ENCODE results near the gene KIN. TPM values are rescaled to one million over a fixed set of nuclear protein-coding genes. Genes with fewer than 3 reads are reported as not detected.
"Not testable (repeated sequence)": the region's sequence is repeated elsewhere in the genome, so short reads cannot be mapped to it uniquely, and the experiment has no call there.

Gene KIN
- total RNA-seq, 1 donor from 2014 or later: 4.1 TPM

DNA sequence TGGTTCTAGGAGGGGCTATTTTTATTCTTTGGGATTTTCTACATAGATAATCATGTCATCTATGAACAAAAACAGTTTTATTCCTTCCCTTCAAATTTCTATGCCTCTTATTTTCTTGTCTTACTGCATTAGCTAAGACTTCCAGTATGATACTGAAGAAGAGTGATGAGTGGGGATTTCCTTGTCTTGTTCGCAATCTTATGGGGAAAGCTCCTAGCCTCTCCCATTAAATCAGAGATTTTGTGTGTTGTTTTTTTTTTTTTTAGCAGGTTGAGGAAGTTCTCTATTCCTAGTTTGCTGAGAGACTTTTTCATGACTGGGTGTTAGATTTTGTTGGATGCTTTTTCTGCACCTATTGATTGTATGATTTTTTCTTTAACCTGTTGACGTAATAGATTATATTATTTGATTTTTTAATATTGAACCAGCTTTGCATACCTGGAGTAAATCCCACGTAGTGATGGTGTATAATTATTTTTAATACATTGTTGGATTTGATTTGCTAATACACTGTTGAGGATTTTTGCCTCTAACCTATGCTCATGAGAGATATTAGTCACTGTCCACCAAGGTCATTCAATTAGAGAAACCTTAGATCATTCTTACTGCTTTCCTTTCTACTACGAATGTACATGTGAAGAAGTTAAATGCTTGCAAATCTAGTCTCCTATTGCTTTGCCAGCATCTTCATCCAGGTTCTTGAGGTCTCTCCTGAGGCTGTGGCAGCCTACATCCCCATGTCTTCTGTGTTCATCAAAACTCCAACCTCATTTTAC lies 6.6 kb upstream of the KIN start:
- no peak for DNase-seq (ENCODE audit: low read depth in 2 of 2)

DNA sequence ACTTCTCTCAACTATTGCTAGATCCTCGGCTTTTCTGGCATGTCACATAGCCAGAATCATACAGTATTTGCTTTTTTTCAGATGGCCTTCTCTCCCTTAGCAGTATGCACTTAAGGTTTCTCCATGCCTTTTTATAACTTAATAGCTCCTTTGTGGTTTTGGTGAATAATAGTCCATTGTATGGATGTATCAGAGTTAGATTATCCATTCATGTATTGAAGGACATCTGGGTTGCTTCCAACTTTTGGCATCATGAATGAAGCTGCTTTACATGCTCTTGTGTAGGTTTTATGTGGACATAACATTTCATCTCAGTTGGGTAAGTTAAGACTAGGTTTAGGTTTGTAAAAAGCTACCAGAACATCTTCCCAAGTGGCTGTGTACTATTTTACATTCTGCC lies 4.7 kb upstream of the KIN start:
- no peak for DNase-seq (ENCODE audit: low read depth in 2 of 2)

DNA sequence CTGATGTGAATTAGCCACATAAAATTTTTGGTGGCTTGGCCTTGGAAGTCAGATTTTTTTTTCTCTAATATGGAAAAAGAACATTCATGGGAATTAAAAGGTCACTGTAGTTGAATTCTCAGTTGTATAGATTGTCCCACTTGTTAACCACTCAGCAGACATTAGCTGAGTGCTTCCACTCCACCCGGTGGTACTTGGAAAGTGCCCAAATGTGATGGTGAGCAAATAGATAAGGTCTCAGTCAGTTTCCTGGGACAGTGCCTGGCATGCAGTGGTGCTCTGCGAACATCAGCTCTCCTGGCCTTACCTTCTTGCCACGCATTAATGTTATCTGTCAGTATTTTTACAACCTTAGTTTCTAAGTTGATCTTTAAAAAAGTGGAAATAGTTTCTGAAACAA lies 1.6 kb upstream of the KIN start:
- DNase-seq (ENCODE audit: low read depth in 2 of 2): peak in 1 of 2 donors; percentile 5

DNA sequence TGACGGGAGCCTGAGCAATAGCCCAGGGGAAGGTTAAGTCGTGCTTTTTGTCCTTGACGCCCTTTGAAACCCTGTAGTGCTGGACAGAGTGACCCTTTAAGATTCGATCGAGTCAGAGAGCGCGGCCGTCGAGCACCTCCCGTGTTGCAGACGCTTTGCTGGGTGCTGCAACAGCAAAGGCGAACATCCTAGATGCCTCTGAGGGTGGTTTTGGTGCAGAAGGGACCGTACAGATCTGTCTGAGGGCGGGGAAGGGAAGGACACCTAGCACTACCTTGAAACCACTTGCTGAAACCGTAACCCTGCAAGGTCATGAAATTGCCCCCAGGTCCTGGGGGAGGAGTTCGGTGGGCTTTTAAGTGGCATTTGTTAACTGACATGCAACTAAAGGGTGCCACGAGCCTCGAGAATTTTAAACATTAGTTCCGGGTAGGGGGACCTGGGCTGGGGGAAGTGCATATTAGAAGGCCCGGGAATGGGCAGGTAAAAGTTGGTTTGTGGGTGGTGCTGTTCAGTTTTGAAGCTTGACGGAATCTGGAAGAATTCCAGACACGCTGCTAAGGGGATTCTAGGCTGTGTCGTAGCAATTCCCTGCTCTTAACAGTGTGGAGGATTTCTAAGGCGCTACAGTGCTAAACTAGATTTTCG lies 970 bp upstream of the KIN start:
- peak in 1 of 2 donors; percentile 29 for DNase-seq (ENCODE audit: low read depth in 2 of 2)

DNA sequence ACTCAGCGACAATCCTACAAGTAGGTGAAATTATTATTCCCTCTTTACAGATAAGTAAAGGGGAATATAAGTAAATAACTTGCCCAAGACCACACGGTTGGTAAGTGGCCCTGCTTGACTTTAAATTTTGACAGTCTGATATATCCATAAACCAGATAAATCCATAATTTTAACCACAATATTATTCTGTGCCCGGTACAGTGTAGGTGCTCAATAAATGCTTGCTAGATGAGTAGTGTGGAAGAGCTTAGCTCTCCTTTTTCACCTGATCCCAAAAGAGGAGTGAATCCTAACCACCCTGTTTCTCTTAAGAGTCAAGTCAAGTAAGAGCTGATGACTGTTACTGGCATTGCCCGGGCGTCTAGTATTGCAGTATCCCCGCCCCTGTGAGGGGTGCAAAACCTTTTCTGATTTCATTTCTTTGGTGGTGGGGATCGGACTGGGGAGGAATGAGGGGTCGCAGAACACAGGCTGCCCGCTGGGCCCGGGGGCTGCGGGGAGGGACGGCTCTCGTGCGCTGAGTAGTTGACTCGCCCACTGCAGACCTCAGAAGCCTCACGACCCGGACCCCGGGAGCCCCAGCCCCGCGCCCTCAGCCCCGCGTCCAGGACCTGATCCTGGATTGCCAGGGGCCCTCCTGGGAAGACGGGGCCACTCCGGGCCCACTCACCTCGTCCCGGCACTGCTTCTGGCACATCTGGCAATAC lies 490 bp downstream of the KIN start:
- DNase-seq (ENCODE audit: low read depth in 2 of 2): peak in 1 of 2 donors; percentile 15

DNA sequence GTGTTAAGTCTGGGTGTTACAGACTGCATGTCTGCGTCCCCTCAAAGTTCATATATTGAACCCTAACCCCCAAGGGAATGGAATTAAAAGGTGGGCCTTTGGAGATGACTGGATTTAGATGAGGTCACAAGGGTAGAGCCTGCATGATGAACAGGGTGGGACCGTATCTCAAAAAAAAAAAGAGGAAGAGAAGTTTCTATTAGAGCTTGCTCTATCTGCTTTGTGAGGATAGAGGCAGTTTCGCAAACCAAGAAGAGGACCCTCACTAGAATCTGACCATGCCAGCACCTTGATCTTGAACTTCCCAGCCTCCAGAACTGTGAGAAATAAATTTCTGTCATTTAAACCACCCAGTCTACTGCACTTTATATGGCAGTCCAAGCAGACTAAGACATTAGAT lies 1.4 kb downstream of the KIN start:
- DNase-seq (ENCODE audit: low read depth in 2 of 2): no peak

DNA sequence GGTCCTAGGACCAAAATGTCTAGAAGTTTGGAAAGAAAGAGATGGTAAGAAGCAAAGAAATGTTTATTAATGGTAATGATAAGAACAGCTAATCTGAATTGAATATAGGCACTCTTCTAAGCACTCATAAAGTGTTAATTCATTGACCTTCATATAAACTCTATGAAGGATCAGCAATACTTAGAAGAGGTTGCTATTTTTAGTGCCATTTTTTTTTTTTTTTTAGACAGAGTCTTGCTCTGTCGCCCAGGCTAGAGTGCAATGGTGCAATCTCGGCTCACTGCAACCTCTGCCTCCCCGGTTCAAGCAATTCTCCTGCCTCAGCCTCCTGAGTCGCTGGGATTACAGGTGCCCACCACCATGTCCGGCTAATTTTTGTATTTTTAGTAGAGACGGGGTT lies 5.6 kb downstream of the KIN start:
- DNase-seq (ENCODE audit: low read depth in 2 of 2): not testable (repeated sequence)

DNA sequence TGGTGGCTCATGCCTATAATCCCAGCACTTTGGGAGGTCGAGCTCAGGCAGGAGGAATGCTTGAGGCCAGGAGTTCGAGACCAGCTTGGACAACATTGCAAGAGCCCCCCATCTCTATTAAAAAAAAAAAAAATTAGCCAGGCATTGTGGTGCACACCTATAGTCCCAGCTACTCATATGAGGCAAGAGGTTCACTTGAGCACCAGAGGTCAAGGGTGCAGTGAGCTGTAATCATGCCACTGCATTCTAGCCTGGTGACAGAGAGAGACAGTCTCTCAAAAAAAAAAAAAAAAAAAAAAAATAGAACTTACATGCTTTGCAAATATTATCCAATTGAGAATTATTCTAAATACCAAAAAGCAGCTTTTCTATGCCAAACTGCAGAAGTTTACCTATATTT lies 11.0 kb downstream of the KIN start:
- DNase-seq (ENCODE audit: low read depth in 2 of 2): no peak

DNA sequence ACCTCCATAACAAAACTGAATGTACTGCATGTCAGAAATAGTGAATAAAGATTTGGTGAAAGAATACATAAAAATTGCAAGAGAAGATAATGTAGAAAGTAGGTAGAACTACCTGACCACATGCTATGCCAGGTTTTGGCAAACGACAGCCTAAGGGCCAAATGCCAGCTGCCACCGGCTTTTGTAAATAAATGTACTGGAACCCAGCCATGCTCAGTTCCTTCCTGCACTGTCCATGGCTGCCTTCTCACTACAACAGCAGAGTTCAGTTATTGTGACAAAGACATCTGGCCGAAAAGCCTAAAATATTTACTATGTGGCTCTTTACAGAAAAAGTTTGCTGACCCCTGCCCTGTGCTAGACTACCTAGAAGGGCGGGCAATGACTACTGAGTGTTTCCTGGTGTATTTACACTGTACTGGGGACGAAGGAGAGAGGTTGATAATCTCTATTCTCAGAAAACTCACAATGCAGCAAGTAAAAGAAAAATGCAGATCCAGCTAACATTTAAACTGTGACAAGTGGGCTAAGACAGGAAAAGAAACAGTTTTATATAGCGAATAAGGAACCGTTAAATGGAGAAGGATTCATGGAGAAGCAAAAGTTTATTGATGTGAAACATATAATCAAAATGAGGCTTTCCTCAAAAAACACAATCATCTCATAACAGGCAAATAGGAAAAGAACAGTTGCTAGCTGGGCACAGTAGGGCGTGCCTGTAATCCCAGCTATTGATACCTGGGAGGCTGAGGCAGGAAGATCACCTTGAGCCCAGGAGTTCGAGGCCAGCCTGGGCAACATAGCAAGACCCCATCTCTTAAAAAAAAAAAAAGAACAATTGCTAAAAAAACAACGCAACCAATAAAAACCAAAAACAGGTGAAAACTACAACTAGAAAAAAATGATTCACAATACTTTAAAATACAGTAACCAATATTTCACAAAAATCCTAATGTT lies 13.7 kb downstream of the KIN start:
- DNase-seq (ENCODE audit: low read depth in 2 of 2): peak; percentile 43 to 72

DNA sequence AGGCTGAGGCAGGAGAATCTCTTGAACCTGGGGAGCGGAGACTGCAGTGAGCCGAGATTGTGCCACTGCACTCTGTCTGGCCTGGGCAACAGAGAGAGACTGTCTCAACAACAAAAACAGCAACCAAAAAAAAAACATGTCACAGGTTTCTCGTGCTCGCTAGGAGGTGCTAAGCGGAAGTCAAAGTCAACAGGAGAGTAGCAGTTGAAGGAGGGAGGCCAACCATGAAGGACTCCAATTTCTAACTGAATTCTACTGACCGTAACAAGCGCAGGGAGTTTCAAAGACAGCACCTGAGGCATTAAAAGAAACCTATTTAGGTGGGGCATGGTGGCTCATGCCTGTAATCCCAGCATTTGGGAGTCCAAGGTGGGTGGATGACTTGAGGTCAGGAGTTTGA lies 19.4 kb downstream of the KIN start:
- no peak for DNase-seq (ENCODE audit: low read depth in 2 of 2)

DNA sequence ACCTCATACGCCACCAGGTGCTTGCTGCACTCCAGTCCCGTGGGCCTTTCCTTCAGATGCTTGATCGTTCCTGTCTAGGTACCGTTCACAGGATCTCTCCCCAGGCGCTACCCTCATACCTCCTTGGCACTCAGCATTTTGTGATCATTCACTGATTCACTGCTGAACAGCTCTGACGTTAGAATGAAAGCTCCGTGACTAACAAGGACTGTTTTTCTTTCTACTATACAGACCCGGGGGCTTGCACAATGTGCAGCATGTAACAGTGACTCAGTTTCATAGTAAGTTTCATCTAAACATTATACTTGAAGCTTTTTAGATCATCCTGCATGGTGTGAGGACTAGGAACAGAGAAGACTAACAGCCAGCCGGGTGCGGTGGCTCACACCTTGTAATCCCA lies 20.6 kb downstream of the KIN start:
- DNase-seq (ENCODE audit: low read depth in 2 of 2): no peak

DNA sequence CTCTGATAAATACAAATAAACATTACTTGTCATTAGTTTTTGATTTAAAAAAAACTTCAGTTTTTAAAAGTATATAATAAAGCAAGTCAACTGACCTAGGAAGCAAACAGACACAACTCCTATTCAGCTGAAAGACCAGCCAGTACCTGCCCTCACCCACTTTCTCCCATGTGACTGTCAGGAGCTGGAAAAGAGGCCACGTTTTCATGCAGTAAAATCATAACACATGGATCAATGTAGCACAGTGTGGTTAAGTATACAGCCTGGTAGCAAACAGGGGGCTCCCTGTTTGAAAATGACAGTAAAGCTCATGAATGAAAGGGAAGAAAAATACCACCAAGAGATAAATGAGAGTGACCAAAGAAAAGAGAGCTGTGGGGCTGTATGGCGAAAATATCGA lies 21.6 kb downstream of the KIN start:
- DNase-seq (ENCODE audit: low read depth in 2 of 2): no peak

DNA sequence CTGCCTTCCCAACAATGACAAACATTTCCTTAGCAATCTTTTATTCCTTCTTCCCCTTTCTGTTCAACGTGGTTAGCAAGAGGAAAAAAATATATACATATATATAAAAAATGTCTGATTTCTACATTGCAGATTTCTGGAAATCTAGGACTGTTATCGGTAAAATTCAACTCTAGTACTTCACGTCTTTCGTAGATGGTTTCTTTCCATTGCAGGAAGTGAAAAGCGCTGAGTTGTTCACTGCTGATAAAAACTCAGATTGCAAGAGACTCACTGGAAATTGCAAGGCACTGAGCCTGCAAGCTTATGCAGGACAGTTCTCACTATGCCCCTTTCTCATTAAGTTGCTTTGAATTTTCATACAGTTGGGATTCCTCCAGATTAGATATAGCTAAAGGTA lies 23.9 kb downstream of the KIN start:
- DNase-seq (ENCODE audit: low read depth in 2 of 2): no peak

DNA sequence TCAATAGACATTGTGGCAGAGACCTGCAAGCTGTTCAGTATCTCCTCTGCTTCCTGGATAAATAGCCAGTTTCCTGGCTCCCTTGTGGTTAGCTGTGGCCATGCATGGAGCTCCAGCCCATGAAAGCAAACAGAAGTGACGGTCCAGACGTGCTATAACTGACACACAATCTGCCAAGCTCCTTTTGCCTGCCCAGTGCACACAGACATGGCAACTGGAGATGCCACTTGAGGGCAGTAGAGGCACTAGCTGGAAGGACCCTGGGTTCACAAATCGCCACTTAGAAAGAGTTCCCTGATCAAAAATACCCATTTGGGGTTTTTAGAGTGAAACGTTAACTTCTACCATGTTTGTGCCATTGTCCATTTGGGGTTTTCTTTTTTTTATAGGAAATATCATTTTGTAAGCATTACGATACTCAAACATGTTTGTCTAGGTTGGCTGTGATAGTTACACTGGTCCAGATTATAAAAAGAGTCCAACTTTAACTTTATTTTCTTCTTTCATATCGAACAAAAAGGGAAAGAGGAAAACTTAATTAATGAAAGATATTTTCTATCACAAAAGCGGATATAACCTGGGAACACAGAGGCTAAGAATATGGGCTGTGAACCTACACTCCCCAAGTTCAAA lies 31.3 kb downstream of the KIN start:
- DNase-seq (ENCODE audit: low read depth in 2 of 2): peak; percentile 30 to 57

DNA sequence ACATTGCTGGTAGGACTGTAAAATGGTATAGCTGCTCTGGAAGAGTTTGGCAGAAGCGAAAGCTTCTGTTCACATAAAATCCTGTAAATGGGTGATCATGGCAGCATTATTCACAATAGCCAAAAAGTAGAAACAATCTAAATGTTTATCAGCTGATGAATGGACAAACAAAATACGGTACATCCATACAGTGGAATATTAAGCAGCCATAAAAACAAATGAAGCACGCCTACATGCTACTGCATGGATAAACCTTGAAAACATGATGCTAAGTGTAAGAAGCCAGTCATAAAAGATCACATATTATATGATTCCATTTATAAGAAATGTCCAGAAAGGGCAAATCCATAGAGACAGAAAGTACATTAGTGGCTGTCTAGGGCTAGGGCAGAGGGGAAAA lies 32.7 kb downstream of the KIN start:
- no peak for DNase-seq (ENCODE audit: low read depth in 2 of 2)

DNA sequence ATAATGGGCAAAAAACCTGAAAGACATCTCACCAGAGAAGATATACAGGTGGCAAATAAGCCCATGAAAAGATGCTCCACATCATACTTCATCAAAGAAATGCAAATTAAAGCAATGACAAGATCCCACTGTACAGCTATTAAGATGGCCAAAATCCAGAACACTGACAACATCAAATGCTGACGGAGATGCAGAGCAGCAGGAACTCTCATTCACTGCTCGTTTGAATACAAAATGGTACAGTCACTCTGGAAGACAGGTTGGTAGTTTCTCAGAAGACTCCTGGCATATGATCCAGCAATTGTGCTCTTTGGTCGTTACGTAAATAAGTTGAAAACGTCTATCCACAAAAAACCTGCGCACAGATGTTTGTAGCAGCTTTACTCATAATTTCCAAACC lies 35.5 kb downstream of the KIN start:
- DNase-seq (ENCODE audit: low read depth in 2 of 2): no peak

DNA sequence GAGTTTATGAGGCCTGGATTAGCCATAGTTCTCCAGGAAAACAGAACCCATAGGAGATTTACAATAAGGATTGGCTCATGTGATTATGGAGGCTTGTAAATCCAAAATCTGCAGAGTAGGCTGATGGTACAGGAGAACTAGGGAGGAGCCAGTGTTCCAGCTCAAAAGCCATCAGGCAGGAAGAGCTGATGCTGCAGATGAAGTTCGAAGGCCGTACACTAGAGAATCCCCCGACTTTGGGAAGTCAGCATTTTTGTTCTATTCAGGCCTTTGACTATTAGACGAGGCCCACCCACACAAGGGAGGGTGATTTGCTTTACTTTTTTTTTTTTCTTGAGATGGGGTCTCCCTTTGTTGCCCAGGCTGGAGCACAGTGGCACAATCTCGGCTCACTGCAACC lies 37.6 kb downstream of the KIN start:
- no peak for DNase-seq (ENCODE audit: low read depth in 2 of 2)

DNA sequence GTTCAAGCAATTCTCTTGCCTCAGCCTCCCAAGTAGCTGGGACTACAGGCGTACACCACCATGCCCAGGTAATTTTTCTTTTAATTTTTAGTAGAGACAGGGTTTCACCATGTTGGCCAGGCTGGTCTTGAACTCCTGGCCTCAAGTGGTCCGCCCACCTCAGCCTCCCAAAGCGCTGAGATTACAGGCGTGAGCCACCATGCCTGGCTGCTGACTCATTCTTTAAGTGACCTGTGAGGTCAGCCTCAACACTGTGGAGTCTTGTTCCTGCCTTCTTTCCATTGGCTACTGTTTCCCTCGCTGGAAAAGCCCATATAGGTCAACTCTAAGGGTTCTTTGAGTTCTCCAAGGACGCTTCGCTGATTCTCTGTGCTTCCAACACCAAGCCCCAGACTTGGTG lies 39.2 kb downstream of the KIN start:
- DNase-seq (ENCODE audit: low read depth in 2 of 2): not testable (repeated sequence)

DNA sequence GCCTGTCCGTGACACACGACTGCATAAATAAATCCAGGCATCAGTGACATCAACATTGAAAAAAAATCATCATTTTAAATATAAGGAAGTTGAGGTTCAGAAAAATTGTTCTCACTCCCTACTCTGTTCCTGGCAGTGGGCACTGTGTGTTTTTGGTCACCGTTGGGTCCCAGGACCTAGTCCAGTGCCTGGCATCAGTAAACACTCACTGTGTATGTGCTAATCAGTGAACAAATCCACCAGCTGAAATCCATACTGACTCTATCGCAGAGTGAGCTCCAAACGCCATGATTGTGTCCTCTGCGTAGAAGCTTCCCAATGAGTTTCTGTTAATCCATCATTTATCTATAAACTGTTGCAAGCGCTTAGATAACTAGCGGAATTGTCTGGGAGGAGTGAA lies 43.5 kb downstream of the KIN start:
- no peak for DNase-seq (ENCODE audit: low read depth in 2 of 2)

DNA sequence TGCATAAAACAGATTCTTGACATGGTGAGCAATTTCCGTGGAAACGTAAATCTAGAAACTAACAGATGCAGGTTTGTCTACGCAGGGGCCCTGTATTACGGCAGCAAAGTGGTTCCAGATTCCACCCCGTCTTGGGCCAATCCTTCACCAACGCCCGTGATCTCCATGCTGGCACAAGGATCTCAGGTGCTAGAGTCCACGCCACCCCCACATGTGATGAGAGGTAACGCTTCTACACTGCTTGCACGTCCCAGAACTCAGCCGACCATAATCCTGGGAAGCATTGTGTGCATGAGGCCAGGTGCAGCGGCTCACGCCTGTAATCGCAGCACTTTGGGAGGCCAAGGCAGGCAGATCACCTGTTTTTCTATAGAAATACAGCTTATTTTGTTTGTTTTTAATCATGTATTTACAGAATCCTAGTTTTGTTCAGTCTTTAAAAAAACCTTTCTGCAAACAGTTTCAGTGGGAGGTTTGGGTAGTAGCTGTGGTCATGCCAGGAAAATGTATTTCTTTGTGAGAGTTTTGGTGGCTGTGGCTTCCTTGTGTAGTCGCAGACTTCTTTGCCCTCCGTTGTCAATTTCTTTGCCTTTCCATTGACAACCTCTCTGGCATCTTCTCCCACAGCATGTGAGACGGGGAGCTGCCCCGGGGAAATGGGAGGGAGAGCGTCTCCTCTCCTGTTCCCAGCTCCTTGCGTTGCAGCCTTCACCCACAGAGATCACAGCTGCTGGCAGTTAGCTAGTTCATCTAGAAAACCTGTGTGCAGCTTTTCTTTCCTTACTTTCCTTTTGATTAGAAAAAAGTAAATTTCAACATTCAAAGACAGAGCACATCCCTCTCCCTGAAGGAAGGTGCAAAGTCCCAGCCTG lies 49.0 kb downstream of the KIN start:
- DNase-seq (ENCODE audit: low read depth in 2 of 2): no peak
